NCI-H345 (cell line): ENCODE measurements around the gene TBC1D26.
"Not testable (repeated sequence)": the region's sequence is repeated elsewhere in the genome, so short reads cannot be mapped to it uniquely, and the experiment has no call there.

Experiments
- DNase-seq: peaks from one replicate; lab custom pipeline; 2025; lab: John Stamatoyannopoulos, UW

Gene TBC1D26

DNA sequence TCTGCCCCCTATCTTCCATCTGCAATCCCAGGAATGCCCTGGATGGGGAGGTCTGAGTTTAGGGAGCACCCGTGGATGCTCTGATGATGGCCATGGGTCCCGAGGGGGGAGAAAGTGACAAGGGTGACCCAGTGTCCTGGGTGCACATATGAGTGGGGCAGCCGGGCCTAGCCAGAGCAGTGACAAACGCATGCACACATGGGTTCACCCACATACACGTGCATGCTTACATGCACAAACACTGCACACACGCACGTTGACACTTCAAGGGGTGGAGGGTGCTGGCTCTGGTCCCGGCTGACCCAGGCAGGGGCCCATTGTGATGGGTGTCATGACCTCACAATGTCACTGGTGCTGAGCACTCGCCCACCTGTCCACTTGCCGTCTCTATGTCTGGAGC lies at the start of gene TBC1D26:
Gene TBC1D26 (plus strand): TSS at position 384 of the 400 bp plus-strand sequence. CDS start 3,066 bp downstream, outside the sequence.
- not testable (repeated sequence) for DNase-seq

DNA sequence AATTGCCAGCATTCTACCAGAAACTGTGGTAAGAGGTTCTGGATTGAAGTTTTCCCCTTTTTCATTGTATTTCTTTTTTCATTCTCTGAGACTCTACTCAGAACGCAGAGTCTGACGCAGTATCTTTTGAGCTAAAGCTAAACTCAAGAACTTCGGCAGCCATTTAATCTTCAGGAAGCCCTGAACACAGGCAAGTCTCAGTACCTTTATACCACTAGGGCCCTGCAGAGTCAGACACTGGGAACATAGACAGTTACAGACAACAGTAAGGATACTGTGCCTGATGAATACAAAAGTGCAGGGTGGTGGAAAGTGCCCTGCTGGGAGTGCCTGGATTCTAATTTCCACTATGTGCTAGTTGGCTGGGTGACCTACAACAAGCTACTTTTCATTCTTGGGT lies 48.9 kb upstream of the TBC1D26 start:
- not testable (repeated sequence) for DNase-seq

DNA sequence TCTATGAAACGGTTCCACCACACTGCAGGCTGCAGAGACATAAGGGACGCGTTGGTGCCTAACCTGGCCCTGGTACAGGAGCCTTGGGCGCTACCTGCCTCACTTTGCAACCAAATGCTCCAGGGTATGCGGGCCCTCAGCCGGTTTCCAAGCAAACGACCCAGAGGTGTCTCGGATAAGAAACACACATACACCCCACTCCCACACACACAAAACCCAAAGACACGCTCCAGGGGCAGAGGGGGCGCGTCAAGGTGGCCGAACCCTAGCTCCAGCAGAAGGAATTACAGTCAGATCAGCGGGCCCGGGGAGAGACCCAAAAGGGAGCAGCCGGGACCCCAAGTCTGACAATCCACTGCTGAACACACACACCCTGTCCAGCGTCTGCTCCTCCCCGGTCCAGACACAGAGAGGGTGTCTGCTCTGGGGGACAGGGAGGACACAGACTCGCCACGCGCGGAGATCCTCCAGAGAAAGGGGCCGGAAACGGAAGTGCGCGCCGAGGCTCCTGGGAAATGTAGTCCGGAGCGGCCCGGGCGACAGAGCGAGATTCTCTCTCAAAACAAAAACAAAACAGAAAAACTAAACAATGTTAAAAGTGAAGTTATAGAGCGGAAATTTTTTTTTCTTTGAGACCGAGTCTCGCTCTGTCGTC lies 48.1 kb upstream of the TBC1D26 start, which contains the start of gene TRIM16:
Gene TRIM16 (minus strand): TSS at position 488 of the 655 bp plus-strand sequence. CDS start 32,702 bp downstream, outside the sequence.
- peak; percentile 51 for DNase-seq

DNA sequence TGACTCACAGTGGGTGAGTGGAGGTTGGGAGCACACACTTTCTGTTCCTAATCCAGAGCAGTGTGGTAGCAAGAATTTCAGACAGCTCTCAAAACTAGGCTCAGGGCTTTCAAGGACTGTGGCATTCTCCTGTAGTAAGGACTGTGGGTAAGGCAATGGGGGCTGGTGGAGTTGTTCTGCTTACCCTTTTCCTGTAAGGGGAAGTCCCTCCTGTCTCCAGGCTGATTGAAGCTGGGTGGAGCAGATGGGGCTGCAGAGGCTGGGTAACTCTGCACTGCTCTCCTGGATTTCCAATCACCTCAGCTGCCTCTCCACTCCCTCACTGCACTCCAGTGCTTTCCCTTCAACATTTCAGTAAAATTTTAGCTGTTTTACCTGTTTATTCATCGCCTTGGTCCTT lies 44.6 kb upstream of the TBC1D26 start:
- not testable (repeated sequence) for DNase-seq

DNA sequence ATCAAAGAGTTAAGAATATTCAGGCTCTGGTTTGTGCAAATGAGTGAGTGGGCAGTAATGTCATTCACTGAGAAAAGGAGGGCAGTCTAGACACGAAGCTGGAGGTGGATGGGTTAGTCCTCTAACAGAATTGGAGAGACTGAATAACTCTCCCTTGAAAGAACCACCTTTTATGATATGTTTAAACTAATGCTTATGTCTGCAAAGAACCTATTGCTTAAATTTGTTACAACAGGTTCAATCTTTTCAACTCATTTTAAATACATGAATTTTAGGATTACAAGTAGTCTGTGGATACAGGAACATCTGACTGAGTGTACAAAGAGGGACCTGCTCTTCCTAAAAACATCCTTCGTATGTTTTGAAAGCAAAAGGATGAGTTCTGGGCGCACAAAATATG lies 33.1 kb upstream of the TBC1D26 start:
- DNase-seq = not testable (repeated sequence)

DNA sequence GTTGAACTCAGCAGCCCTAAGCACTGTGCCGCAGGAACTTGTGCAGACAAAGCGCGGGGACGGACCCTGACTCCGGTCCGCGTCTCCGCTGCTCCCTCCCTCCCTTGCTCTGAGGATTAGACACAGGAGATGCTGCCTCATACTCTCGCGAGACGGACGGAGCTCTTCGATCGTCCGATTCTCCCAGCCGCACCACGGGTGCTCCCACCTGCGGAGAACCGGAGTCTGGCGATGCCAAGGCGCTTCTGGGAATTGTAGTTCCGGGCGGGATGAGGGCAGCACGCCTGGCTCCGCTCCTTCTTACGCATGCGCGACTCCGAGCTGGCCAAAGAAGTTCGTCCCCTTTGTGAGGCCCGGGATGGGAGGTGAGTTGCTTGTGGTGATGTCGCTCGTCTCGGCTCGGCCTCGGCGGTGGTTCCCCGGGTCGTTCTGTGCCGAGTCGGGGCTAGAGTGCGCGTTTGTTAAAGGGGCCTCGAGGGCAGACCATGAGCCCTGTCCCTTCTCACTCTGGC lies 32.6 kb upstream of the TBC1D26 start, which contains the start of gene ZNF286A:
Gene ZNF286A (plus strand): TSS at position 340 of the 512 bp plus-strand sequence. CDS start 578 bp downstream, outside the sequence.
- DNase-seq = peak; percentile 97

DNA sequence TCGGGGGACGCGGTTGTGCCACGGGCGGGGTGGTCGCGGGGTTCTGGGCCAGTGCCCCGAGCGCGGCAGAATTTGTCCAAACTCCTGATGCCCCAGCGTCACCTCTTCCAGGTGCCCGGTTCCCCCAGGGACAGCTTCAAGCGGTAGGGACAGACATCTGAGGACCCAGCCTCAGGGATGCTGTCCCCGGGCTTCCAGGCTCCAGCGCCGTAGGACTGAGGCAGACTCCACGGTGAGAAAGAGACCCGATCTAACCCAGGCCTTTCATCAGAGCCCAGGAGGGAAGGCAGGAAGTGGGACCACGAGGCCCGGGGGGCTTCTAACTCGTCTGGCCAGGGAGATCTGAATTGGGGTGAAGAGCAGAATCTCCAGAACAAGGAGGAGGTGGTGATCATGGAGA lies 32.1 kb upstream of the TBC1D26 start:
- DNase-seq = not testable (repeated sequence)

DNA sequence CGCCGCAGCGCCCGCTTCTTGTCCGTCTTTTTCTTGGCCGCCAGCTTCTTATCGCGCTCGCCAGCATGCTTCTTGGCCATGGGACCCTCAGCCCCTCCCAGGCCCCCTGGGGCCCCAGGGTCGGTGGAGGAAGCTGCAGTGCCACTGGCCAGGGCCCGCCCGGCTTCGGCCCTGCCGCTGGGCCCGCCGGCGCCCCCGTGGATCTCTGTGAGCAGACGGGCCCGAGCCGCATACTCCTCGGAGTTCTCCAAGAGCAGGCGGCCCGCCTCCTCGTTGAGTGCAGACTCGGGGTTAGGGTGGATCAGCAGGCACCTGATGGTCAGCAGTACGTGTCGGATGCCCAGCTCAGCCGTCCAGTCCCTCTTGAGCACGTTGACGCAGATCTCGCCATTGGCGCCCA lies 27.8 kb upstream of the TBC1D26 start:
- DNase-seq = not testable (repeated sequence)

DNA sequence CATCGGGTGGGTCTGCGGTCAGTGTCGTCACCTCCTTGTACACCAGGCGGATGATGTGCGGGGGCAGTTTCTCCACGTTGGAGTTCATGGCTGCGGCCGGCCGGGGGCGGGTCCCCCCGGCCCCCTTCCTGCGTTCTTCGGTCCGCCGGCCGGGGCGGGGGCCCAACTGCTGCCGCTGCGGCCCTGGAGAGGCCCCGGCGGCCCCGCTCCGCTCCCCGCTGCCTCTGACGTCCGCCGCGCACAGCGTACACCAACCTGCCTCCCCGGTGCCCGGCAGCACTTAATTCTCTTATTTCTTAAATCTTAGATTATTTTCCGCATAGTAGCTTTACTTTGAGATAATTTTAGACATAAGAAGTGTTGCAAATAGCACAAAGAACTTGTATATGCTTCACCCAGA lies 27.3 kb upstream of the TBC1D26 start:
- not testable (repeated sequence) for DNase-seq

DNA sequence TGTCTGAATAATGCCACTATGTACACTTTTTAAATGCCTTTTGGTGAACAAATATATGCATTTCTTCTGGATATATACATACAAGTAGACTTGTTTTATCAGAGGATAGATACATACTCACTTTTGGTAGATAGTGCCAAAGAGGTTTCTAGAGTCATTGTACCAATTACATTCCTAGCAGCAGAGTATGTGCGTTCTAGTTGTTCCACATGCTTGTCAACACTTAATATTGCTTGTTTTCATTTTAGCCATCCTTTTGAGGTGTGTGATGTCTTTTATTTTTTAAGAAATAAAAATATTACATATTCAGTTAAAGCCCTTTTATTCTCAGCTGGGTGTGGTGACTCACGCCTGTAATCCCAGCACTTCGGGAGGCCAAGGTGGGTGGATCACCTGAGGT lies 23.2 kb upstream of the TBC1D26 start:
- DNase-seq = not testable (repeated sequence)

DNA sequence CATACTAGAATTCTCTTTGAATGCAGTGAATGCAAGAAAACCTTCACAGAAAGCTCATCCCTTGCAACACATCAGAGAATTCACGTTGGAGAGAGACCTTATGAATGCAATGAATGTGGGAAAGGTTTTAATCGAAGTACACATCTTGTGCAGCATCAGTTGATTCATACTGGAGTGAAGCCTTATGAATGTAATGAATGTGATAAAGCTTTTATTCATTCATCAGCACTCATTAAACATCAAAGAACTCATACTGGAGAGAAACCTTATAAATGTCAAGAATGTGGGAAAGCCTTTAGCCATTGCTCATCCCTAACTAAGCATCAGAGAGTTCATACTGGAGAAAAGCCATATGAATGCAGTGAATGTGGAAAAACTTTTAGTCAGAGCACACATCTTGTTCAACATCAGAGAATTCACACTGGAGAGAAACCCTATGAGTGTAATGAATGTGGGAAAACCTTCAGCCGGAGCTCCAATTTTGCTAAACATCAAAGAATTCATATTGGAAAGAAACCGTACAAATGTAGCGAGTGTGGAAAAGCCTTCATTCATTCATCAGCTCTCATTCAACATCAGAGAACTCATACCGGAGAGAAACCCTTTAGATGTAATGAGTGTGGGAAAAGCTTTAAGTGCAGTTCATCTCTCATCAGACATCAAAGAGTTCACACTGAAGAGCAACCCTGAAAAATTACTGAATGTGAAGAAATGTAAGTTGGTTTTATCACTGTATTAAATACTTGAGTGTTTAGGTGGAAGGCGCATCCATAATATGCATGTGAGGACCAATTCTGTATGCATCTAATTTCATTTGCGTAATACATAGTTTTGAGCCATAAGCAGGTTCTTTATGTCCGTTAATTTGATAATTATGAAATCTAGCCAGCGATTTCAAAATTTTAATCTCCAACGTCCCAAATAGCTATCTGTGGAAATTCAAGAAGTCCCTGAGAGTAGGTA lies 15.2 kb upstream of the TBC1D26 start:
- not testable (repeated sequence) for DNase-seq

DNA sequence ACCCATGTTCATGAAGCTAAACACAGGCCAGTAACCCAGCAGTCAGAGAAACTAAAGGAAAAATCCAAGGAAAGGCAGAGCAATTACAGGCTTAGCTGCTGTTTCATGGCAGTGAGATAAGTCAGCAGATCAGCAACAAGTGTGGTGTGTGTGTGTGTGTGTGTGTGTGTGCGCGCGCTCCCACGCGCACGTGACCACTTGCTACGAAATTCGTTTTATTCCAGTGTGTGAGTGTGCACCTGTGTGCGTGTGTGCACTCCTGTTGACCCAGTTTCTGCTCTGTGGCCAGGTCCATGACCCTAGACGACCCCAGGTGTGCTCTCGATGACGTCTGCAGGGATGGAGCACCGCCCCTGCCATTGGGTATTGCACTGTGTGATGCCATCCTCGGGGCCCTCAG lies 1.5 kb upstream of the TBC1D26 start:
- DNase-seq = not testable (repeated sequence)

DNA sequence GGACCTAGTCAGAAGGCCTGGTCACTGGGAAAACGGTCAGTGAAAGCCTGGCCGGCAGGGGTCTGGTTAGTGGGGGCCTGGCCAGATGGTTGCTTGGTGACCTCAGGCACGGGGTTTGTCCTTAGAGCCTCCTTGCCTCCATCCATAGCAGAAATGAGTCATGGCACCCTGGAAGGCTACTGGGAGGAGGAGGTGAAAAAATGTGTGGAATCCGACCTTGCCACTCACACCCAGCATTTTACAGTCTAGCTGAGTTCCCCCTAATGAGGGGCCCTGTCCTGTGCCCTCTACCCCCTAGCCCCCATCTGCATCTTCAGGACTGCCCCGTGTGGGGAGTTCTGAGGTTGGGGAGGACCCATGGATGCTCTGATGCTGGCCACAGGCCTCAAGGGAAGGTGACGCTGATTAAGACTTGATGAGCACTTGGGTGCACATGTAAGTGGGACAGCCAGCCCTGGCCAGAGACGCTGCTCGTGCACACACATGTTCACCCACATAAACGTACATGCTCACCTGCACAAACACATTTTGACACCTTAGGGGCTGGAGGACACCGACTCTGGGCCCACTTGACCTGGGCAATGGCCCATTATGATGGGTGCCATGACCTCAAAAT lies 1.2 kb downstream of the TBC1D26 start:
- not testable (repeated sequence) for DNase-seq

DNA sequence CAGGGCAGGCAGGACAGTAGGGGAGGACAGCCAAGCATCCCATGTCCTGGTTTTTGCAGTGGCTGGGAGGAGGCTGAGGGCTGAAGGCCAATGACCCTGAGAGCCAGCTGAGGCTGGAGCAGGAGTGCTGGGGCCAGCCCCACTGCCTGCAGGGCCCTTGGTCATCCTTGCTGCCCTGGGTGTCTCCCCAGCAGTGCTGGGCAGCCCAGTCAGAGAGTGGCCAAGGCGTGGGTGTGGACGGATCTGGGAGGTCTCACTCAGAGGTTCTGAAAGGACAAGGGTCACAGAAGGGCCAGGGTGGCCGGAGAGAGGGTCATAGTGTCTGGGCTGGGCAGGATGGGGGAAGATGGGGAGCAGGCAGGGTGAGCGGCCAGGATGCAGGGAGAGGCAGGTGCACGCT lies 4.5 kb downstream of the TBC1D26 start:
- not testable (repeated sequence) for DNase-seq

DNA sequence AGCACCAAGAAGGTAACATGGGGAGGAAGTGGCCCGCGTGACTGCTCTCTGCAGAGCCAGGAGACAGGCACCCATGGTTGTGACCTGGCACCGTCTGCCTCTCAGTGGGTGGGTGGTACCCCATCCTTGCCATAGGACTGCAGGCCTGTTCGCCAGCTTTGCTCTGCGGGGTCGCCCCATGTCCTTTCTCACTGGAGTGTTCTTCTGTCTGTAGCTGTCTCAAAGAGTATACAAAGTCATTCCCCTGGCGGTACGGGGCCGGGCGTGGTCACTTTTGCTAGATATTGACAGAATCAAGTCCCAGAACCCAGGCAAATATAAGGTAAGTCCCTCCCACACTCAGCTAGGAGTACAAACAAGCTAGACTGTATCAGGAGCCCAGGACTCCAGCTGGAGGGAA lies 6.0 kb downstream of the TBC1D26 start:
- DNase-seq = no peak

DNA sequence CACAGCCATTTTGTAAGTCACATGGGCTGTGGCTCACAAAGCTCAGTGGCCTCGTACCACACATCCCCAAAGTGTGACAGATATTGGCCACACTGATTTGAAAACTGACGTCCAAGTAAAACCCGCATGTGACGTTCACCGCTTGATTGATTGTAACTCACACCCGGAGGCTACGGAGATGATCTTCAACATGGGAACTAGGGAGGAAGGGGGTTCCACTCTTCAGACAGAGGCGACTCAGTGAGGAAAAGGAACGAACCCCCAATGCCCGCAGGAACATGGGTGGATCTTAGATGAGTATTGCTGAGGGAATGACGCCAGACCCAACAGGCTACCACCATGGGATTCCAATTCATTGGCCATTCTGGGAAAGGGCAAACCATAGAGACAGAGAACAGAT lies 7.2 kb downstream of the TBC1D26 start:
- not testable (repeated sequence) for DNase-seq

DNA sequence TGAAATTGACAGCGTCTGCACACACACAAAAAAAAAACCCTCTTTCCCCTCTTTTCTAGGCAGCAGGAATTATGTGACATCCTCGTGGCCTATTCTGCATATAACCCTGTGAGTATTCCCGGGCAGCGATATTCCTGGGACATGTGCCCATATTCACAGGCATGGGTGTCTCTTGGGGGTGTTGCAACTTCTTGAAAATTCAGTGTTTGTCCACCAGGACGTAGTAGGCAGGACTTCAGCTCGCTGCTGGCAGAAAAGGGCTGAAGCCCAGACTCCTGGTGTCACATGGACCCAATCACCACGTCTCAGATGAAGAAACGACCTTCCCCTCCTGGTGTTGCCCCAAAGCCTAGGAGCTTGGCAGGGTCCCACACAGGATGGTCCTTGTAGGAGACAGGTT lies 8.0 kb downstream of the TBC1D26 start:
- not testable (repeated sequence) for DNase-seq

DNA sequence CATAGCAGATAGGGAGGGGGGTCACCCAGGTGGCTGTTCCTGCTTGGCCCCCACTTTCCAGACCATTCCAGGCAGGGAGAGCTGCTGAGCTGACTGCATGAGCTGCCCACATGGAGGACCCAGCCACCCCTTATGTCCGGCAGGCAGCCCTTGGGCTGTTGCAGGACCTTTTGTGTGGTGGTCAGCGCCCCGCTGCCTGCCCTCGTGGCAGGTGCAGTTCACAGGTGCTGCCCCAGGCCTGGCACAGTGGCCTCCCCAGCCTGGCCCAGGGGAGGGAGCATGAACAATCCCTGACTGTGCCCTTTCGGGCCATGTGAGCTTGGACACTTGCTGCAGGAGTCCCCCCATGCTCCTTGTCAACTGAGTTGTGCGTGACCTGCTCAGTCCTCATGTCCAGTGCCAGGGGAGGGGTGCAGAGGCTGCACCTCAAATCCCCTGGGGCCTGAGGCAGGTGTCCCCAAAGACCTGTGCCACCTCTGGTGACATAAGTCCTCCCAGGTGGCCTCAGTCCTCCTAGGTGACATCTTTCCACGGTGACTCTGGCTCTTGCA lies 8.6 kb downstream of the TBC1D26 start:
- no peak for DNase-seq

DNA sequence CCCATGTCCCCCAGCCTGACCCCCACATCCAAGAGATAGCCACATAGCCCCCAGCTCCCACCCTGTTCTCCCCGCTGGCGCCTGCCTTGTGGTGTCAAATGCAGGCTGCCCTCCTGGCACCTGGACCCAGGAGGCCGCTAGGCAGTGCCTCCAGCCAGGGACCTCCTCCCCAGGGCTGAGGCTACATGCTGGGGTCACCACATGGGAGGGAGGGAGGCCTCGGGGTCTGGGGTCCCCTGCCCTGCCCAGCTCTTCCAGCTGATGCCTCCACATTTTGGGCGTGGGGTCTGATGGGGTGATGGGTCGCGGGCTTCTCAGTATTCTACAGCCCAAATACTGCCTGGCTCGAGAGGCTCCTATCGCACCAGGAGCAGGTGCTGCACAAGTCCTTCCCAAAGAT lies 9.5 kb downstream of the TBC1D26 start:
- no peak for DNase-seq

DNA sequence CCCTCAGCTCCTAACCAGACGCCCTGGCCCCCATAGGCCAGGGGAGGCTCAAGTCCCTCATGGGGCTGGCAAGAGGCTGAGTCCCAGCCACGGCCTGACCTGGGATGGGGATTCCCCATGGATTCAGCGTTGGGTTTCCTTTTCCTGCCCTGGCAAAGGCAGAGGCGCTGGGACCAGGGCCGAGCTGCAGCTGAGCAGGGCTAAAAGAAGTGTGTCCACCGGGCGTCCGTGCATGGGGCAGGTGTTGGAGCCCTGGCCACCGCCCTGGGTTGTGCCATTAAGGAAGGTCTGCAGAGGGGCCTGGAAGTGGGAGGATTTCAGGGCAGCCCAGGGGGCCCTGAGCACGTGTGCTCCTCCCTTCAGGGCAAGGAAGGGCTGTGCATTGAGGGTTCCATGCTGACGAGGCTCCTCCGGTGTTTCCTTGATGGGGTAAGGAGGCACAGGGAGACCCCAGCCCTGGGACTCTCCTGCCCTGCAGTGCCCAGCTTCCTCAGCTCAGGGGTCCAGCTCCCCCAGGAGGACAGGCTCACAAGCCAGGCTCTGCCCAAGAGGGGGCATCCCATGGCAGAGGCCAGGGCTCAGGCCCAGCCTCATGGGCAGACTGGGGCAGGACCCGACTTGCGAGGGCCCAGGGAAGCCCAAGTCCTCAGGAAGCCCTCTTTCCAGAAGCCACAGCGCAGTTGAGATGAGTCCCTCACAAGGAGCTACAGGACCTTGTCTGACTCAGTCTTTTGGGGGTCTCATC lies 10.1 kb downstream of the TBC1D26 start:
- DNase-seq = no peak

DNA sequence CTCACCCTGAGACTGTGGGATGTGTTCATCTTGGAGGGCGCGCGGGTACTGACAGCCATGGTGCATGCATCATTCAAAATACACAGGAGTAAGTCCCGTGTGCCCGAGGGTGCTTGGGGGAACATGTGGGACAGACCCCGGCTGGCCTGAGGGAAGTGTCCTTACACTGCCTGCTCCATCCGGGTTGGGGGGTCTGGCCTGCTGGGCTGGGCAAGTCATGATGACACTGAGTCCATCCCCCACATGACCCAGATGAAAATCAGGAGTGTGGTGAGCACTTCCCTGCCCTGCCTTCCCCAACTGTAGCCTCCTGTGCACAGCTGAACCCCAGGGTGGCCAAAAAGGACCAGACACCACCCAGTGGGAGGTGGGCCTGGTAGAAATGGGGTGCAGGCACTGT lies 10.8 kb downstream of the TBC1D26 start:
- DNase-seq = no peak
